ENCODE results near the gene MAGI1.

MAGI1 gene

DNA sequence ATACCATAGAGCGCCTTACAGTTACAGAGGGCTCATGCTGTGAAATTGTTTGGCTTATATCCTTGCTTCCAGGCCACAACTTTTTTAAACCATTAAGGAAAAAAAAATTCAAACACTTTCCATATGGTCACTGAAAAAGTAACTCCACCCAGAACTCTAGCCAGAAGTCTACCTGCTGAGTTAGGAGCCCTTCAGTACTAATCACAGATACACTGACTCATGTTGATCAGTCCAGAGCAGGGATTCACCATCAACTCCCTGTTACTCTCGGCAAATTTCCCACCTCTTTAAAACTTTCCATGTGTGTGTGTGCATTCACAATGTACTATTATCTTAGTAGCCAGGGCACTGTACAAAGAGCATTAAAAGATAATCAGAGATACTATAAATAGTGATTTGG lies 372.8 kb downstream of the MAGI1 start:
- no peak for DNase-seq (ENCODE audit: low spot score)

- DNase-seq (ENCODE audit: low spot score), result no peak
Observed at GRCh38 chr3:65664931-65665330, 373.8 kb downstream of the MAGI1 start.

- no peak for DNase-seq (ENCODE audit: low spot score)
Observed at GRCh38 chr3:65664446-65664845, 374.3 kb downstream of the MAGI1 start.

GRCh38 chr3:65662095-65662494 lies 376.6 kb downstream of the MAGI1 start:
- no peak for DNase-seq (ENCODE audit: low spot score)

- no peak for DNase-seq (ENCODE audit: low spot score)
Observed at GRCh38 chr3:65660000-65660598, 378.6 kb downstream of the MAGI1 start.

DNA sequence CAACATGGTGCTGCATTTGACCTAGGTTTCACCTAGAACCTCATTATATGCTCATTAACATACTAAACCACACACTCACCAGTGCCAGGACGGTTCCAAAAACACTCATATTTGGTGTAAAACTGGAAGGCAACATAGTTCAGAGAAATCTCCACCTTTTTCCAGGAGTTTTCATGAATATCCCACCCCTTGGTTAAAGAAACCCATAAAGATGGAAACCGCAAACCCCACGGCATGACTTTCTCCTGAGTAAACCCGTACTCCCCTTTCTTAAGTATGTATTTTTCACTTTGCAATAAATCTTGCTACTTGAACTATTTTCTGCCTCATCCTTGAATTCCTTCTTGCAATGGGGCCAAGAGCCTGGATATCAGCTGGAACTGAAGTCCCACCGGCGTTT lies 379.3 kb downstream of the MAGI1 start:
- no peak for DNase-seq (ENCODE audit: low spot score)

- DNase-seq (ENCODE audit: low spot score), result no peak
Observed at GRCh38 chr3:65658401-65658800, 380.3 kb downstream of the MAGI1 start.

DNA sequence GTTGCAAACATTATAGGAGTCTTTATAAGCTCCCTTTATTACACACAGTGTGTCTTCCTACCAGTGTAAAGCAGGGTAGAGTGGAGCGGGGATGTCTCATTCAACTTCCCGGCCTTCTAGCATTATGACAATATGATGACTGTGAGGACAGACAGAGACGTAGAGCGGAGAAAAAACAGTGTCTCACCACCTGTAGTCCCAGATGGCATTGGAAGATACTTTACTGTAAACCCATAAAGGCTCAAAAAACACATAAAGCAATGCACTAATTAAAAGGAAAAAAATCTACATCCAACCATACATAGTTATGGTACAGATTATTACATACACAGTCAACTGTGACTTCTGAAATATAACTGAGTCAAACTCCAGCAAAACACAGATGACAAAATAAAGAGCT lies 383.7 kb downstream of the MAGI1 start:
- DNase-seq (ENCODE audit: low spot score), result no peak

GRCh38 chr3:65653731-65654130 lies 385.0 kb downstream of the MAGI1 start:
- no peak for DNase-seq (ENCODE audit: low spot score)

GRCh38 chr3:65650247-65650646 lies 388.5 kb downstream of the MAGI1 start:
- no peak for DNase-seq (ENCODE audit: low spot score)

GRCh38 chr3:65647369-65647768 lies 391.3 kb downstream of the MAGI1 start:
- no peak for DNase-seq (ENCODE audit: low spot score)

- DNase-seq (ENCODE audit: low spot score), result no peak
Observed at GRCh38 chr3:65642883-65643282, 395.8 kb downstream of the MAGI1 start.

- DNase-seq (ENCODE audit: low spot score), result no peak
Observed at GRCh38 chr3:65641777-65642176, 396.9 kb downstream of the MAGI1 start.

DNA sequence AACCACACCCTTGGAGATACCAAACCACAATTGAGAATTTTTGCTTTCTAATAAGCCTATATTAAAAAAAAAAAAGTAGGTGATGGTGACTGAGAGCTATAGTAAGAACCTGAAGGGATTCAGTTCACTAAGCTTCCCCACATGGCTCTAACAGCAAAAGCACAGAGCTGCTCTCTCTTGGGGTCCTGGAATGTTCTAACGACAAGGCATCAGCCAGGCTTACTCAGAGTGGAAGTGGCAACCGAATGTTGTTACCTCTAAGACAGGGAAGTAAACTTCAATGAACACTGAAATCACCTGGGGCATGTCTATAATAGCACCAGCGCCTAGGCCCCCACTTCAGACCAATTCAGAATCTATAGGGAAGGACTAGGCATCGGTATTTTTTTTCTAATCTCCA lies 397.7 kb downstream of the MAGI1 start:
- DNase-seq (ENCODE audit: low spot score), result no peak

DNA sequence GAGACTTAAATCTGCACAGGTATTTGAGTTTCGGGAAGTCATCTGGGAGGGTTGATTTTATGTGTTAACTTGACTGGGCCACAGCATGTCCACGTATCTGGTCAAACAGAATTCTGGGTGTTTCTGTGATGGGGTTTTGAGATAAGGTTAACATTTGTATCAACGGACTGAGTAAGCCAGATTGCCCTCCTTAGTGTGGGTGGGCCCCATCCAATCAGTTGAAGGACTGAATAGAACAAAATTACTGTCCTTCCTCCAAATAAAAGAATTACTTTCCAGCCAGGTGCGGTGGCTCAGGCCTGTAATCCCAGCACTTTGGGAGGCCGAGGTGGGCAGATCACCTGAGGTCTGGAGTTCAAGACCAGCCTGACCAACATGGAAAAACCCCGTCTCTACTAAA lies 399.3 kb downstream of the MAGI1 start:
- no peak for DNase-seq (ENCODE audit: low spot score)

GRCh38 chr3:65638301-65638700 lies 400.4 kb downstream of the MAGI1 start:
- no peak for DNase-seq (ENCODE audit: low spot score)

DNA sequence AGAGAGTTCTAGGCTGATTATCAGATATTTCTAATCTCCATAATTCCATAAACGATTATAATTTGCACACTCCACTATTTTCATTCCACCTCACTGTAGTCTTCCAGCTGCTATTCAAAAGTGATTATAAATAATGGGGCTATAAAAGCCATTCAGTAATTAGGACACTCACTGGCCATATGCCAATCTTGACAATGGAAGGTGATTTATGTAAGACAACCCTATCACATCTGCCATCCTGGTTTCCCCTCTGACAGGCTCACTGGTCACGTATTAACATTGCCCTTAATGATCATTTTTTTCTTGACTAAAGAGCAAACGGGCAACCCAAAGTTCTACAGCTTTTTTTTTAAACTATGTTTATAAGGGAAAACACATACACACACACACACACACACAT lies 402.4 kb downstream of the MAGI1 start:
- no peak for DNase-seq (ENCODE audit: low spot score)

DNA sequence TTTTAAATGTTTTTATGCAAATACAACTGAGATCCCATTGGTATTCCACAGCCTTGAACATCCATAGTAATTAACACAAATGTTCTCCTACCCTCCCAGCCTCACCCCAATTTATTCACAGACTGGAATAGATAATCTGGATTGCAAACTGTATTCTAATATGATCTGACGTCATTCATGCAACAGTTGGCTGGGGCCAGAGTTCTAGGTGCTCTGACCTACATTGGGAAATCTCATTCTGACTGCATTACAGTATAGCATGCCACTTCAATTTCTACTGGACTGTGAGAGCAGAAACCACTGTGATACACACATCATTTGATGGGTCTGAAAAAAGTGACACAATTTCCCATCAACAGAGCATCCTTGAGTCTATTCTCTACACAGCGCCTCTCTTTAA lies 403.1 kb downstream of the MAGI1 start:
- DNase-seq (ENCODE audit: low spot score), result no peak

- no peak for DNase-seq (ENCODE audit: low spot score)
Observed at GRCh38 chr3:65633018-65633638, 405.6 kb downstream of the MAGI1 start.

DNA sequence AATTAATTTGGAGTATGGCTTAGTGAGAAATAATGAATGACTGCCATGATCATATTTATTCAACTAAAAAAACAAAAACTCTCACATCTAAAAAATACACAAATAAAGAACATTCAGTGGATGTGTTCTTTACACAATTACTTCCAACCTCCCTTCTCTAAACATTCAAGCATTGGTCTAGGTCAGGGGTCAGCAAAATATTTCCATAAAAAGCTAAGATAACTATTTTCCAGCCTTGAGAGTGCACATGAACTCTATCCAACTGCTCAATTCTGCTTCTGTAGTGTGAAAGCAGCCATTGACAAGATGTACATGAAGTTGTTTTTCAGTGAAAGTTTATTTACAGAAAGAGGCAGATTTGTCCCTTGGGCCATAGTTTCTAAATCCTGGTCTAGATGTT lies 406.3 kb downstream of the MAGI1 start:
- no peak for DNase-seq (ENCODE audit: low spot score)

DNA sequence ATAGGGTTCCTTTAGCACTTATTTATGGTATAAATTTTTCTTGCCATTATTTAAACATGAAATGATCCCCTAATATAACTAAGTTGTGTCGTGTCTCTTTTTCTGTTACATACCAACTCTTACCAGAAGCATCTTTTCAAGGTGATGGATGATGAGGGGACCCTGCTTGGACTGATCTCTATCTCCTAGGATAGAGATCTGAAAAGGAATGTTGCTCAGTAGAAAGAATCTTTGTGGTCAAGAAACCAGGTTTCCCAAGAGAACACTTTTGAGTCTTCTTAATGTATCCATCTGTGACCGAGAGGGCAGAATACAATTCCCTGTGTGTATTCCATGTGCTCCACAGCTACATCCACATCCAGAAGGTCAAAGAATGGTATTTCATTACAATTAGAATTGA lies 409.7 kb downstream of the MAGI1 start:
- DNase-seq (ENCODE audit: low spot score), result no peak

GRCh38 chr3:65627062-65627461 lies 411.7 kb downstream of the MAGI1 start:
- DNase-seq (ENCODE audit: low spot score), result no peak

- no peak for DNase-seq (ENCODE audit: low spot score)
Observed at GRCh38 chr3:65625305-65625704, 413.4 kb downstream of the MAGI1 start.

DNA sequence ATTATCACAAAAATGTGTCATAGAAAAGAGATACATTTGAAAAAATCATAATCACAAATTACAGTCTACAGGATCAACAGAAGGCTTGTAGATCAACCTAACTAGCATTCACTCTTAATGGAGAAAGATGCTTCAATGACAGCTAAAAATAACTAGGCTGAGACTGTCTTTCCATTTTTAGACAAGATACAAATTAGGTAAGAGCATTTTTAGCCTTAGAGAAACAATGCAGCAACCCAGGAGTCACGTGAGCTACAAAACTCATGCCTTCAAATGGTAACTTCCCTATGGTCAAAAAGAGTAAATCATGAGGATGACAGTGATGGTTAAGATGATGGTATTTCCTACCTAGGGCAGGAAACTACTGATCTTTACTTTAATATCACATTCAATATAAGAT lies 415.4 kb downstream of the MAGI1 start:
- no peak for DNase-seq (ENCODE audit: low spot score)

All from CD4-positive, alpha-beta T cell treated with Interleukin-6 at 100 ng/mL for 8 hours (primary cell).